ENCODE results near the gene CARM1. TPM values are rescaled to one million over a fixed set of nuclear protein-coding genes. Genes with fewer than 3 reads are reported as not detected.

Gene CARM1
- total RNA-seq, 1 donor from 2014 or later = 29.3 TPM

- no peak for TF ChIP-seq CTCF (conservative IDR thresholded peaks at IDR 0.05; ENCODE audit: low read depth, low read length)
- no peak for DNase-seq (ENCODE audit: low read depth)
- peak overlapping the region; percentile 75 for H3K4me3 ChIP-seq (ENCODE audit: low read depth, low read length)
These were observed 89.9 kb downstream of the CARM1 start for GRCh38 chr19:10961073-10961860.

- H3K4me3 ChIP-seq (ENCODE audit: low read depth, low read length) = no peak overlapping the region
- no peak for TF ChIP-seq CTCF (conservative IDR thresholded peaks at IDR 0.05; ENCODE audit: low read depth, low read length)
- no peak for DNase-seq (ENCODE audit: low read depth)
These were observed 91.5 kb downstream of the CARM1 start for GRCh38 chr19:10962863-10963262.

- no peak for TF ChIP-seq CTCF (conservative IDR thresholded peaks at IDR 0.05; ENCODE audit: low read depth, low read length)
- DNase-seq (ENCODE audit: low read depth) = no peak
- no peak overlapping the region for H3K4me3 ChIP-seq (ENCODE audit: low read depth, low read length)
These were observed 92.5 kb downstream of the CARM1 start for GRCh38 chr19:10963865-10964264.

- DNase-seq (ENCODE audit: low read depth) = no peak
These were observed 93.5 kb downstream of the CARM1 start for GRCh38 chr19:10964903-10965302.

GRCh38 chr19:10965398-10965797 lies 94.0 kb downstream of the CARM1 start:
- H3K4me3 ChIP-seq (ENCODE audit: low read depth, low read length) = no peak overlapping the region
- TF ChIP-seq CTCF (conservative IDR thresholded peaks at IDR 0.05; ENCODE audit: low read depth, low read length) = no peak
- DNase-seq (ENCODE audit: low read depth) = no peak

More at GRCh38 chr19:10964903-10965302, 93.5 kb downstream of the CARM1 start:
- TF ChIP-seq CTCF (conservative IDR thresholded peaks at IDR 0.05; ENCODE audit: low read depth, low read length) = peak; percentile 22
- no peak overlapping the region for H3K4me3 ChIP-seq (ENCODE audit: low read depth, low read length)

- H3K4me3 ChIP-seq (ENCODE audit: low read depth, low read length) = no peak overlapping the region
- no peak for TF ChIP-seq CTCF (conservative IDR thresholded peaks at IDR 0.05; ENCODE audit: low read depth, low read length)
- no peak for DNase-seq (ENCODE audit: low read depth)
These were observed 95.5 kb downstream of the CARM1 start for GRCh38 chr19:10966809-10967208.

Measured in epithelial cell of proximal tubule (primary cell).